GM21423 (cell line): ENCODE data around the gene HERC3.
A peak's percentile ranks its signal among the peaks of the same experiment; 100 is the strongest.
"Not testable (repeated sequence)": the region's sequence is repeated elsewhere in the genome, so short reads cannot be mapped to it uniquely, and the experiment has no call there.

Experiments used
- ATAC-seq: cut with Tn5 transposase; IDR thresholded peaks from one replicate; pipeline ENCODE4 v1.9.1; 2021; ENCODE audit warnings: mild to moderate bottlenecking, moderate library complexity; ENCODE audit not compliant: unreplicated experiment

The HERC3 gene

DNA sequence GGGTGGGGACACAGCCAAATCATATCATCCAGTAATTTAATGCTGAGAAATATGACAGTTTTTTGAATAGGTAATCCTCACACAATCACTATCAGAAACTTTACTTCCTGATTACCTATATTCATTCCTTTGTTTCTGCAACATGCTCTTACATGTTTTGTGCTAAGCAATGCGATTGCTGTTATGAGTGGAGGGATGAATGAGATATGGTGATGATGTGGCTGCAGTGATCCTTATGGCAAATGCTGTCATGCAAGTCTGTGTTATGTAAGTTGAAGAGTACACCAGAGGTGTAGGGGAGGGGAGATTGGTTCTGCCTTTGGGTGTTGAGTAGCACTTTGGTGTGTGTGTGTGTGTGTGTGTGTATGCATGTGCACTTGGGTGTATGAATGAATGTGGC is 14.6 kb downstream of the HERC3 start:
- ATAC-seq, result no peak

DNA sequence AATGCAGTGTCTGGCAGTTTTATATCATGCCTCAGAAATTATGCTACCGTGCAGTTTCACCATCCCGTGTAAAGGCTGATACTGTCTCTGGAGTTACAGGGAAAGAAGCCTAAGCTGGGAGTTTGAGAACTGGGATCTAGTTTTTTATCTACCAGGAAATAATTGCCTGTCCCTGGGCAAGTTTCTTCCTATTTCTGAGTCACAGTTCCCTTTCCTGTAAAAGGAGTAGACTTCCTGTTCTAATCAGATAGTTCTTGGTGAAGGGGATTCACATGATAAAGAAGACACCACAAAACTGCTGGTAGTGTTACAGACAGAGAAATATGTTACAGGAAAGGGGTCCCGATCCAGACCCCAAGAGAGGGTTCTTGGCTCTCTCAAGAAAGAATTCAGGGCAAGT is 17.1 kb downstream of the HERC3 start:
- ATAC-seq, result no peak

- not testable (repeated sequence) for ATAC-seq
Measured at GRCh38 chr4:88609794-88610193, 17.5 kb downstream of the HERC3 start.

DNA sequence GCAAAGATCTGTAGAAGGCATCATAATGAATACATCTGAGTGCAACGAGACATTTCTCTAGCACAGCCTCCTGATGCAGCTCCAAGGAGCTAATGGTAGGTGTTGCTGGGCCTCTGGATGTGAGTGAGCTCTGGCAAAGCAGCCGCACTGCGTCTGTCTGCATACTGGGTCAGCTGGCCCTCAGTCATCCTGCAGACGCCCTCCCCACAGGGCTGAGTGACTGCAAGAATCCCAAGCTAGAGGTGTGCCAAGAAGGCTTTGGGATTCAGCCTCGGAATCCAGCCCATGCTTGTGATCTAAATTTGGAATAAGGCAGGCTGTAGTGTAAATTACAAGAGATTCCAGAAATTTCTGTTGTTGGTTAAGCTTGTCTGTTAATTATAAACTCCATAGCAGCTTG is 18.5 kb downstream of the HERC3 start:
- ATAC-seq, result no peak

GRCh38 chr4:88613417-88613875 is 21.2 kb downstream of the HERC3 start:
- peak; percentile 40 for ATAC-seq

DNA sequence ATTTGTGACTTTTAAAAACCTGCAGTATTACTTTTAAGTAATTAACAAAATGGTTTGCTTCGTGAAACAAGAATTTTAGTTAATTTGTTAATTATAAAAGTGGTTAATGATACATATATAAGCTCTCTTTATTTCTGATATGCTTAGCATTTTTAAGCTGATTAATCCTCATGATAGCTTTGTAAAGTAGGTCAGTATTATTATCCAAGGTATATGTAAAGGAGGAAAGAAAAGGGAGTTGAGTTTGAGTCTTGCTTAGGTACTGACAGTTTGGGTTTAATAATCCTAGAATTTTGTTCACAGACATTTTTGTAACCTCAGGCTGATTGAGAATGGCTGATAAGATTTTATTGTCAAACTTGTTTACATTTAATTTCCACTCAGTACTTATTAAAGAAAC is 21.8 kb downstream of the HERC3 start:
- ATAC-seq, result no peak

GRCh38 chr4:88616275-88617150 is 24.2 kb downstream of the HERC3 start:
- ATAC-seq, result no peak

GRCh38 chr4:88618782-88619485 is 26.7 kb downstream of the HERC3 start:
- ATAC-seq, result no peak

DNA sequence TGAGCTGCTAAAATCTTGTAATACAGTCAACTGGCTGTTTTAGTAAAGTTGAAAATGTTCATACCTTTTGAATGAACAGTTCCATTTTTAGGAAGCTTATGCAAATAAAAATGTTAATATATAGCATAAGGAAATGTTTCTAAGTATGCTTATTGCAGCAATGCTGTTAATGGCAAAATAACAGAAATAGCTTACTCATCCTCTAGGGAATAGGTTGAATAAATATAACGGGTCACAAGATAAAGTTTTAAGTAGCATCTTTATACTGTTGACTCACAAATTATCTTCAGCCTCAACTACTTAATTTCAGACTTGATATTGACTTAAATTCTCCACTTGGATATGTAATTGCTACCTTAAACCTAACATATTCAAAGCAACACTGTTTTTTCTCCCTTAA is 27.7 kb downstream of the HERC3 start:
- ATAC-seq, result no peak

DNA sequence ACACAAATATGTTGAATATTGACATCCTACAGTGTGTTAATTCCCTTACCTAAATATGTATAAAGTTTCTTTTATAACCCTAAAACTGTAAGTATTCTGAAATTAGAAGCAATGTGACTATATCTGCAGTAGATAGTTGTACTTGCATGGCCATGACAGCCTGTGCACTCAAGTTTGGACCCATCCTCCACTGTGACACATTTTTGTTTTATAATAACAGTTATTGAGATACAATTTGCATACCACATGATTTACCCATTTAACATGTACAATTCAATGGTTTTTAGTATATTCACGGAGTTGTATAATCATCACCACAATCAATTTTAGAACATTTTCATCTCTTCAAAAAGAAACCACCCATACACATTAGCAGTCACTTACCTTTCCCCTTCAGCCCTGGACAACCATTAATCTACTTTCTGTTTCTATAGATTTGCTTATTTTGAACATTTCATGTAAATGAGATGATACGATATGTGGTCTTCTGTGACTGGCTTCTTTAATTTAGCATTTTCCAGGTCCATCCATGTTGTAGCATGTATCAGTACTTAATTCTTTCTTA is 29.6 kb downstream of the HERC3 start:
- no peak for ATAC-seq

DNA sequence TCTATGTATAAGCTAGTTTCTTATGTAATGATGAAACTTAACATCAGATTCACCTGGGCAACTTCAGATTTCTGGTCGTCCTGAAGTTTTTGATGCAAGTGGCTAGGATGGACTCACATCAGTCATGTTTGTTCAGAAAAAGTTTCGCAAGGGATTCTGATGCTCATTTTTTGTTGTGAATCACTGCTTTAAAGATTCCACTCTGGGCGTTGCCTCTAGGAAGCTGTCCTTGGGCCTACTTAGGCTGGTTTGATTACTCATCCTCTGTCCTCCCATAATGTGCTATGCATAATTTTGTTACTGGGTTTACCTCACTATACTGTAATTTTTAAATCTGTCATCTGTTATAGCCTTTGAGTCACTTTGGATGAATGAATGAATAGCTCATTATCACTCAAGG is 30.8 kb downstream of the HERC3 start:
- no peak for ATAC-seq

DNA sequence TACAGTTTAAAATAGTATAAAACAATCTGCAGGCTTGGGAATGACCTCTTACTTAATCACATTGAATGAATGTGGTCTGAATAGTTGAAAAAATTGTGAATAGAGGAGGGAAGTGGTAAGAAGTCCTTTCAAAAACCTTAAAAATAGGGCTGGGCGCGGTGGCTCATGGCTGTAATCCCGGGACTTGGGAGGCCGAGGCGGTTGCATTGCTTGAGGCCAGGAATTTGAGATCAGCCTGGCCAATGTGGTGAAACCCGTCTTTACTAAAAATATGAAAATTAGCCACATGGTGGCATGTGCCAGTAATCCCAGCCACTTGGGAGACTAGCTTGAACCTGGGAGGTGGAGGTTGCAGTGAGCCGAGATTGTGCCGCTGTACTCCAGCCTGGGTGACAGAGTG is 36.5 kb downstream of the HERC3 start:
- no peak for ATAC-seq

GRCh38 chr4:88629826-88630225 is 37.5 kb downstream of the HERC3 start:
- ATAC-seq, result no peak

- ATAC-seq, result no peak
Measured at GRCh38 chr4:88630756-88631155, 38.5 kb downstream of the HERC3 start.

GRCh38 chr4:88643932-88644331 is 51.7 kb downstream of the HERC3 start:
- ATAC-seq, result no peak

DNA sequence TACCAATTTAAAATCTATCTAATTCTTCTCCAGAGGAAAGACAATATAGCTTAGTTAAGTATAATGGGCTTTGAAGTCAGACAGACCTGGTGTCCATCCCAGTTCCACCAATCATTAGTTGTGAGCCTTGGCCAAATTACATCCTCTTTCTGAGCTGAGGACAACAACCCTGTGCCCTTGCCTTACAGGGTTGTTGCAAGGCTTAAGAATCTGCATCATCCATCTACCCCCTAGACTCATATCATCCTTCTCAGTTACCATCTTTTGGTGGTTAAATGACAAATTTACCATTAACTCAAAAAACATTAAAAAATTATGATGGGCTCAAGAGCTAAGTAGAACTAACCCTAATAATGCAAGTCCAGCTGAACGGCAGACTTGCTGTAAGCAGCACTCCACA is 53.7 kb downstream of the HERC3 start:
- ATAC-seq, result no peak

DNA sequence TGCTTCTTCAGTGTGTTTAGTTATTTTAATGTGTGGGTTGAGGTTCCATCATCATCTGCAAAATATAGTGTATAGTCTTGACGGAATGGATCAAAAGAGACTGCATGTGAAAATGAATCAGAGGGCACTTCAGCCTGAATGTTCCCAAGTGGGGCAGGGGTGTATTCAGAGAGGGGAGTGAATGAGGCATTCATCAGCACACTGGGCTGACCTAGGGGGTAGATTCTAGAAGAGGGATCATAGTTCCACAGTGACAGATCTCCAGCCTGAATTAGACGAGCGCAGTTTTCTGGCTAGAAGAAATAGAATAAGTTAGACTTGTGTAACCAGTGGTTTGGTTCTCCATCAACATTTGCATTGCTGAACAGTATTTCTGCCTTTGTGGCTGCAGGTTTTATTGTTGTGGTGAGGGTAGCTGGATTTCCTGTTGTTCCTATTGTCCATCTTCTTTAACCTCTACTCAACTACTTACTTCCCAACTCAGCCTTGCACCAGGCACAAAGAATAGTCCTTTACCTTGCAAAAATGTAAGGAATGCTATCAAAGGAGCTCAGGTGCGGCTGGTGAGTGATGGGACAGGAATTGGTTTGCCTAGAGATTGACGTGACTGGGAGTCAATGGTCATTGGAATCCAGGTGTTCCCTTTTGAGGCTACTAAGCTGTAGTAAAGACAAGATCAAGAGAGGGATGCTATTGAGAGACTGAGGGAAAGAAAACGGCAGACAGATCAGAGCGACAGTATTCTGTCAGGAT is 54.4 kb downstream of the HERC3 start:
- no peak for ATAC-seq

- no peak for ATAC-seq
Measured at GRCh38 chr4:88649716-88650115, 57.4 kb downstream of the HERC3 start.

DNA sequence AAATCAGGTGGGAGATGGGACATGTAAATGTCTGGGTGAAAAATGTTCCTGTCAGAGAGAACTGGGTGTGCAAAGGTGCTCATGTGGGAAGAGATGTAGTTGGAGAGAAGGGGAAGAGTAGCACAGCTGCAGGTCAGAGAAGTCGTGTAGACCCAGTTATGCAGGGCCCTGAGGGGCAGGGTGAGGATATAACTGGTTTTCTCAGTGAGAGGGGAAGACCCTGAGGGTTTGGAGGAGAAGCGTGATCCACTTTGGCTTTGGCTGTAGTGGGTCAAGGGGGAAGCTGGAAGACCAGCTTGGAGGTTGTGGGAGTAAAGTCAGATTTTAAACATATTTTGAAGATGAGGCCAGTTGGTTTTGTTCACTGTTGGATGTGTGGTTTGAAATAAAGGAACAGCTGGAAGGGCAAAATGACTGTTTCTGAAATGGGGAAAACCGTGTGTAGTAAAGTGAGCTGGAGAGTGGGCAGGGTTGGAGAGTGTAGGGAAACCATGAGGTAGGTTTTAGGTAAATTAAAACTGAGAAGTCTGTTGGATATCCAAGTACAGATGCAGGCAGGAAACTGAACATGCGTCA is 61.2 kb downstream of the HERC3 start:
- no peak for ATAC-seq

GRCh38 chr4:88655226-88655625 is 62.9 kb downstream of the HERC3 start:
- ATAC-seq, result no peak
